AG09309 (cell line): ENCODE results near the gene TSN.

Experiments used
- DNase-seq: peaks from one replicate; pipeline ENCODE4 v3.0.0-alpha.2; 2010; ENCODE audit warnings: low read depth
- H3K4me3 ChIP-seq: 2 replicates; pipeline ENCODE4 v1.5.1; 2011; ENCODE audit warnings: mild to moderate bottlenecking, low read depth, low read length, moderate library complexity; ENCODE audit not compliant: control insufficient read depth
- TF ChIP-seq, protein P1 (sequence below): IDR thresholded peaks from 2 replicates; pipeline ENCODE4 v1.5.1; 2011; ENCODE audit warnings: mild to moderate bottlenecking, low read depth, low read length, inconsistent platforms; ENCODE audit not compliant: insufficient read depth, control insufficient read depth; ENCODE audit errors: missing control alignments

The TSN gene

DNA sequence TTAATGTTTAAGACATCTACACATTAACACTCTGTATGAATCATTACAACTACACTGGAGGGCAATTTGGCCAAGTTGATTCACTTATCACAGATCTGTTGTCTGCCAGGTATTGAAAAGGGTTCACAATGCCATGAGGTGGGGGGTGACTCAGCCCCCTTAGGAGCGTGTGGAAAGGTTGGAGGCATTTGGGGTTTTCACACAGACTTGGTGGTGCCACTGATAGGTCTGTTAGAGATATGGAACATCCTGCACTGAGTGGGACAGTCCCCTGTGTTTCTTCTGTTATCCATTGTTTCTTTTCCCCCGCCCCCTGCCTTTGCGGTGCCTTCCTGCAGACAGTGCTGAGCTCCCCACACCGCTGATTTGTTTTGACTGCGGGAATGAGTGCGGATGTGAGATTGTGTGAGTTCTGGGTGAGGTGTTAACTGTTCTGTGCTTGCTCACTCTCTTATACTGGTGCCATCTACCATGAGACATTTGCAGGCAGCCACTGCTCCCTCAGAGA is 9.3 kb upstream of the TSN start:
- TF ChIP-seq, protein P1, sequence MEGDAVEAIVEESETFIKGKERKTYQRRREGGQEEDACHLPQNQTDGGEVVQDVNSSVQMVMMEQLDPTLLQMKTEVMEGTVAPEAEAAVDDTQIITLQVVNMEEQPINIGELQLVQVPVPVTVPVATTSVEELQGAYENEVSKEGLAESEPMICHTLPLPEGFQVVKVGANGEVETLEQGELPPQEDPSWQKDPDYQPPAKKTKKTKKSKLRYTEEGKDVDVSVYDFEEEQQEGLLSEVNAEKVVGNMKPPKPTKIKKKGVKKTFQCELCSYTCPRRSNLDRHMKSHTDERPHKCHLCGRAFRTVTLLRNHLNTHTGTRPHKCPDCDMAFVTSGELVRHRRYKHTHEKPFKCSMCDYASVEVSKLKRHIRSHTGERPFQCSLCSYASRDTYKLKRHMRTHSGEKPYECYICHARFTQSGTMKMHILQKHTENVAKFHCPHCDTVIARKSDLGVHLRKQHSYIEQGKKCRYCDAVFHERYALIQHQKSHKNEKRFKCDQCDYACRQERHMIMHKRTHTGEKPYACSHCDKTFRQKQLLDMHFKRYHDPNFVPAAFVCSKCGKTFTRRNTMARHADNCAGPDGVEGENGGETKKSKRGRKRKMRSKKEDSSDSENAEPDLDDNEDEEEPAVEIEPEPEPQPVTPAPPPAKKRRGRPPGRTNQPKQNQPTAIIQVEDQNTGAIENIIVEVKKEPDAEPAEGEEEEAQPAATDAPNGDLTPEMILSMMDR = no peak
- no peak for DNase-seq
- no peak overlapping the region for H3K4me3 ChIP-seq

DNA sequence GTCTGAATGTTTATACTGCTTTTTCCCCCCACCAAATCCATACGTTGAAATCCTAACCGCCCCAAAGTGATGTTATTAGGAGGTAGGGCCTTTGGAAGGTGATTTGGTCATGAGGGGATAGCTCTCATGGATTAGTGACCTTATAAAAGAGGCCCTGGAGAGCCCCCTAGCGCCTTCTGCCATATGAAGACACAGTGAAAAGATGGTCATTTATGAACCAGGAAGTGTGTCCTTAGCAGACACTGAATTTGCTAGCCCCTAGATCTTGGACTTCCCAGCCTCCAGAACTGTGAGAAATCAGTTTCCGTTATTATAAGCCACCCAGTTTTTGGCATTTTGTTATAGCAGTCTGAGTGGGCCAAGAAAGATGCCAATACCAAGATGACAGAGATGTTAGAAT is 7.2 kb upstream of the TSN start:
- TF ChIP-seq, protein P1 = peak; percentile 61
- H3K4me3 ChIP-seq = no peak overlapping the region
- DNase-seq = peak; percentile 16

DNA sequence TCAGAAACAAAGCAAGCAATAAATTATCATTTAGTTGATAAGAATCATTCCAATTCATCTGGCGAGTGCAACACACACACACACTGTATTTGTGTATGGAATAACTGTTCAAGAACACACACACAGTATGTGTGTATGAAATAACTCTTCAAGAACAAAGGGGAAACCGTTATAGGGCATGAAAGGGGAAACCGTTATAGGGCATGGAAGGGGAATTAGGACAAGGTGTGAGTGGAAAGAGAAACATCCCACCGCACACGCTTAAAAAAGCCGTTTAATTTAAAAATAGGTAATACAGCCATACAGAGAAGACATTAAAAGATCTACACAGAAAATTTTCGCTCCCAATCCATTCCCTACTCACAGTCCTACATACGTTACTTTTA is 607 bp upstream of the TSN start:
- TF ChIP-seq, protein P1 = no peak
- peak overlapping the region; percentile 64 for H3K4me3 ChIP-seq
- no peak for DNase-seq

- no peak for DNase-seq
Measured at GRCh38 chr2:121764681-121765228, 9.3 kb downstream of the TSN start.

DNA sequence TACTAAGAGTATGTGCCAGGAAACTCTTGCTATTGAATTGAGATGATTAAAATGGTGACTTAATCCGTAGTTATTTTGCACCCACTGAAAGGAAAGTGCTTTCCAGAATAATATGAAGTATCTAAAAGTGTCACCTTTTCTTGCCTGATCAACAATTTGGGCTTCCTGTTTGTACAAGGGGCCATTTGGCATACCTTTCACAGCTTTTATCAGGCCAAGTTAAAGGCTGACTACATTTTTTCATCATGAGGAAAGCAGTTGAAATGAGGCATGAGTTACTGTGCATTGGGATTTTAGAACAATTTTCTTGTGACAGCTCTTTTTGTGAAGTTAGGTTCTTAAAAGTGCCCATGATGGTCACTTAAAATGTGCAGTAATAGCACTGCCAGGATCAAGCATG is 11.2 kb downstream of the TSN start:
- no peak for DNase-seq
- H3K4me3 ChIP-seq = no peak overlapping the region
- TF ChIP-seq, protein P1 = no peak

More at GRCh38 chr2:121764681-121765228, 9.3 kb downstream of the TSN start:
- TF ChIP-seq, protein P1 = no peak
- no peak overlapping the region for H3K4me3 ChIP-seq

GRCh38 chr2:121768143-121768755 is 12.8 kb downstream of the TSN start:
- no peak overlapping the region for H3K4me3 ChIP-seq
- no peak for DNase-seq
- TF ChIP-seq, protein P1 = no peak
